Heart left ventricle (tissue), 16 donors: ENCODE results near the gene ZNF45. TPM values are rescaled to one million over a fixed set of nuclear protein-coding genes. Genes with fewer than 3 reads are reported as not detected.

Experiments used
- ATAC-seq, 4 donors: fragments of 200-7000 bp; cut with Tn5 transposase; one replicate each; pipeline ENCODE4 v1.9.1; 2020 to 2022; ENCODE audit warnings: moderate library complexity in 4 of 4, mild to moderate bottlenecking in 3 of 4, moderate number of reproducible peaks in 1 of 4
- DNase-seq, 5 donors: peaks; one replicate each; pipeline ENCODE4 v3.0.0-alpha.2; 2020
- H3K27ac ChIP-seq, 12 donors: fragments of 200-600 bp; sonication (generic) in 4 of 12; one replicate each; pipeline versions ENCODE4 v1.5.0 to v1.8.0; 2016 to 2022; ENCODE audit warnings: mild to moderate bottlenecking in 2 of 12
- H3K27me3 ChIP-seq, 9 donors: fragments of 200-600 bp; sonication (generic) in 2 of 9; one replicate each; pipeline versions ENCODE4 v1.5.1 to v1.8.0; 2016 to 2022; ENCODE audit warnings: mild to moderate bottlenecking in 3 of 9
- H3K36me3 ChIP-seq, 9 donors: fragments of 200-600 bp; sonication (generic) in 2 of 9; one replicate each; pipeline versions ENCODE4 v1.5.0 to v1.8.0; 2018 to 2022; ENCODE audit warnings: mild to moderate bottlenecking in 2 of 9
- H3K4me1 ChIP-seq, 12 donors: fragments of 200-600 bp; sonication (generic) in 4 of 12; one replicate each; pipeline versions ENCODE4 v1.5.0 to v1.8.0; 2016 to 2022; ENCODE audit warnings: mild to moderate bottlenecking in 3 of 12
- H3K4me3 ChIP-seq, 12 donors: fragments of 200-600 bp; sonication (generic) in 4 of 12; one replicate each; pipeline versions ENCODE4 v1.5.0 to v1.8.0; 2017 to 2022; ENCODE audit warnings: mild to moderate bottlenecking in 9 of 12, moderate library complexity in 4 of 12
- H3K9me3 ChIP-seq, 12 donors: fragments of 200-600 bp; sonication (generic) in 4 of 12; one replicate each; pipeline versions ENCODE4 v1.5.0 to v1.8.0; 2016 to 2022; ENCODE audit warnings: mild to moderate bottlenecking in 1 of 12
- POLR2A ChIP-seq, 2 donors: fragments of 450-650 bp; IDR thresholded peaks; one replicate each; pipeline ENCODE4 v1.6.1; 2017; ENCODE audit warnings: antibody characterized with exemption in 2 of 2, mild to moderate bottlenecking in 2 of 2, moderate library complexity in 2 of 2
- WGBS, 4 donors: extraction: QIAGEN DNeasy Blood & Tissue Kit in 2 of 4; methylation state at CpG; one replicate each; pipeline versions ENCODE4 v1.1.5 to v1.1.7; 2013 to 2018; 5-methylcytosine and 5-hydroxymethylcytosine counted together
- intact Hi-C, 10 donors: fragments of 100-400 bp; cut with DNase I; formaldehyde crosslinking; loops; one replicate each; pipeline versions ENCODE4 v1.11.1 to v1.14.2; 2022
- polyA plus RNA-seq, 2 donors: library from polyadenylated mRNA; stranded (reverse); fragments of 200-250 nt; gene quantifications; one replicate each; pipeline ENCODE4 v1.2.3, GENCODE V29; 2013
- total RNA-seq, 9 donors: library from RNA; depleted of rRNA in 2 of 9; stranded (reverse); fragments of >200 nt in 2 of 9; fragmentation: NEBNext Ultra II Directional in 3 of 9; extraction: Animal tissue kit (Norgen Biotek cat#: 25700) in 3 of 9; gene quantifications; one replicate each; pipeline versions ENCODE4 v1.1.0 to v1.2.4, GENCODE V29; 2016 to 2023
- TF ChIP-seq, protein P1 (sequence below), 12 donors: fragments of 200-600 bp; sonication (generic) in 4 of 12; IDR thresholded peaks; one replicate each; pipeline versions ENCODE4 v1.5.0 to v1.8.0; 2018 to 2022; ENCODE audit warnings: antibody characterized with exemption in 12 of 12, mild to moderate bottlenecking in 5 of 12
- donor health status: ischemic (EF 13 %, LVEDD 7.1; RV severe dilation, severe dysfunction).
- donor health status: healthy with polysubstance abuse.
- donor health status: DM: no; HTN: yes; CAD: no.
- donor health status: DM: no; HTN: no; CAD: no.
- donor health status: ischemic (EF 25% LVEDD 6.9; RV normal size, moderate dysfunction).
- donor health status: ischemic (EF 25% LVEDD 5.7; RV mildly dilated, moderate dysfunction).
- donor health status: healthy.
- donor health status: DM: yes; HTN: yes; CAD: no.
- donor health status: ischemic (EF 35%, LVEDD 5.7; RV mildly dilated, moderate dysfunction).
- donor health status: nonischemic (EF 11% LVEDD 7.7; RV severe dilation, severe dysfunction).
- donor health status: DM: yes; HTN: yes; CAD: no.
- donor health status: PGD.
- donor health status: ischemic (EF 29% LVEDD 5.4; RV normal size, mild dysfunction).
- donor health status: nonischemic (EF 23%, LVEDD 6.1; RV moderate dilation, normal function).

The ZNF45 gene
- total and polyA plus RNA-seq, 11 donors: 2.4 to 9.9 (median 7.0) TPM

- WGBS, 4 donors: 98 to 99% (median 98%) methylated on average over 7 of the region's 7 CpGs
- peaks cover 4 to 100% (median 86%) of the 10 kb centered on the region in 12 donors for H3K9me3 ChIP-seq
- H3K27me3 ChIP-seq: no peaks in the 10 kb centered on the region
- no peaks in the 10 kb centered on the region for H3K4me1 ChIP-seq
- ATAC-seq: no peak
- no peak for TF ChIP-seq POLR2A (IDR thresholded peaks at IDR 0.05)
- TF ChIP-seq, protein P1, sequence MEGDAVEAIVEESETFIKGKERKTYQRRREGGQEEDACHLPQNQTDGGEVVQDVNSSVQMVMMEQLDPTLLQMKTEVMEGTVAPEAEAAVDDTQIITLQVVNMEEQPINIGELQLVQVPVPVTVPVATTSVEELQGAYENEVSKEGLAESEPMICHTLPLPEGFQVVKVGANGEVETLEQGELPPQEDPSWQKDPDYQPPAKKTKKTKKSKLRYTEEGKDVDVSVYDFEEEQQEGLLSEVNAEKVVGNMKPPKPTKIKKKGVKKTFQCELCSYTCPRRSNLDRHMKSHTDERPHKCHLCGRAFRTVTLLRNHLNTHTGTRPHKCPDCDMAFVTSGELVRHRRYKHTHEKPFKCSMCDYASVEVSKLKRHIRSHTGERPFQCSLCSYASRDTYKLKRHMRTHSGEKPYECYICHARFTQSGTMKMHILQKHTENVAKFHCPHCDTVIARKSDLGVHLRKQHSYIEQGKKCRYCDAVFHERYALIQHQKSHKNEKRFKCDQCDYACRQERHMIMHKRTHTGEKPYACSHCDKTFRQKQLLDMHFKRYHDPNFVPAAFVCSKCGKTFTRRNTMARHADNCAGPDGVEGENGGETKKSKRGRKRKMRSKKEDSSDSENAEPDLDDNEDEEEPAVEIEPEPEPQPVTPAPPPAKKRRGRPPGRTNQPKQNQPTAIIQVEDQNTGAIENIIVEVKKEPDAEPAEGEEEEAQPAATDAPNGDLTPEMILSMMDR (IDR thresholded peaks at IDR 0.05): no peak
- no peak for DNase-seq
- intact Hi-C loops: no loop called here
- no peak overlapping the region for H3K27ac ChIP-seq
- H3K4me3 ChIP-seq: no peak overlapping the region
- H3K36me3 ChIP-seq: peaks cover 28 to 65% (median 52%) of the 10 kb centered on the region in 9 donors
Measured at GRCh38 chr19:43913383-43913782, 21.7 kb downstream of the ZNF45 start.

GRCh38 chr19:43910884-43911283 is 24.2 kb downstream of the ZNF45 start:
- Histone ChIP-seq H3K27me3 (no peaks in the 10 kb centered on the region), H3K4me3 (no peak overlapping the region), H3K9me3 (peaks cover 4 to 100% (median 88%) of the 10 kb centered on the region in 12 donors), H3K36me3 (peaks cover 12 to 53% (median 27%) of the 10 kb centered on the region in 9 donors), H3K4me1 (no peaks in the 10 kb centered on the region), H3K27ac (no peak overlapping the region)
- DNase-seq: no peak
- intact Hi-C loops: no loop called here
- no peak for TF ChIP-seq POLR2A (IDR thresholded peaks at IDR 0.05)
- TF ChIP-seq, protein P1 (IDR thresholded peaks at IDR 0.05): no peak
- ATAC-seq: no peak

DNA sequence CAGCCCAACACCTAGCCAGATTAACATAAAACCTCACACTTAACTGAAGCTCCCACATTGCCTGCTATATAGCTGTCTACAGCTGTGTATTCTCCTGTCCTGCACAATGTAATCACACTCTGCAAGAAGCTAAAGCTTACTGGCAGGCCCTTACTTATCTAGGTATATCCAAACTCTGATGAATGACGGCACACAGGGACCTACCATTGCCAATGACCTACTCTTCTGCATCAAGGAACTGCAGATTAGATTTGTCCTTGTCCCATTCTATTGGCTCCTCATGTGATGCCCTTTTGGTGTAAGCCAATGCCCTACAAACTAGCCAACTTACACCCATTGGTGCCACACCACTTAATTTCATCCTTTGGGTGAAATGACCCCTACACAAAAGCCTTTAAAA is 26.4 kb downstream of the ZNF45 start:
- Histone ChIP-seq H3K9me3 (peaks cover 0 to 100% (median 77%) of the 10 kb centered on the region in 12 donors), H3K36me3 (peaks cover 0 to 31% (median 5%) of the 10 kb centered on the region in 9 donors), H3K4me3 (no peak overlapping the region), H3K27ac (no peak overlapping the region), H3K27me3 (no peaks in the 10 kb centered on the region), H3K4me1 (no peaks in the 10 kb centered on the region)
- peak in 1 of 4 donors; percentile 78 for ATAC-seq
- DNase-seq: no peak
- TF ChIP-seq, protein P1 (IDR thresholded peaks at IDR 0.05): no peak
- no peak for TF ChIP-seq POLR2A (IDR thresholded peaks at IDR 0.05)
- intact Hi-C loops: no loop called here
- WGBS, 4 donors: 40 to 85% (median 60%) methylated on average over 1 of the region's 1 CpG

DNA sequence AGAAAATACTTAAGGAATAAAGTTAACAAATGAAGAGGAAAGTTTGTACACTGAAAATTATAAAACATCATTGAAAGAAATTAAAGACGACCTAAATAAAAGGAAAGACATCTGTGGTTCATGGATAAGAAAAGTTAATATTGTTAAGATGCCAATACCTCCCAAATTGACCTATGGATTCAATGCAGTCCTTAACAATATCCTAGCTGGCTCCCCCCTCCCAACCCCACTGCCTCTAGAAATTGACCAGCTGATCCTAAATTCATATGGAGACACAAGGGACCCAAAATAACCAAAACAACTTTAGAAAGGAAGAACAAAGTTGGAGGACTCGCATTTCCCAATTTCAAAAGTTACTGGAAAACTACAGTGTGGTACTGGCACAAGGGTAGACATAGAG is 28.3 kb downstream of the ZNF45 start:
- DNase-seq (no peak), ATAC-seq (no peak)
- Histone ChIP-seq H3K36me3 (peaks cover 0 to 14% (median 0%) of the 10 kb centered on the region in 9 donors), H3K4me3 (no peak overlapping the region), H3K27ac (no peak overlapping the region), H3K9me3 (peaks cover 0 to 94% (median 59%) of the 10 kb centered on the region in 12 donors), H3K27me3 (no peaks in the 10 kb centered on the region), H3K4me1 (peaks cover 0 to 9% (median 0%) of the 10 kb centered on the region in 12 donors)
- WGBS, 4 donors: 93 to 99% (median 96%) methylated on average over 2 of the region's 2 CpGs
- intact Hi-C loops: no loop called here
- TF ChIP-seq, protein P1 (IDR thresholded peaks at IDR 0.05): no peak
- TF ChIP-seq POLR2A (IDR thresholded peaks at IDR 0.05): no peak
